NK-92 (cell line): Measurements from ENCODE around the gene GRIK2.

Source experiments
- DNase-seq: peaks from one replicate; lab custom pipeline; 2025; ENCODE audit not compliant: unreplicated experiment; lab: John Stamatoyannopoulos, UW

The GRIK2 gene

DNA sequence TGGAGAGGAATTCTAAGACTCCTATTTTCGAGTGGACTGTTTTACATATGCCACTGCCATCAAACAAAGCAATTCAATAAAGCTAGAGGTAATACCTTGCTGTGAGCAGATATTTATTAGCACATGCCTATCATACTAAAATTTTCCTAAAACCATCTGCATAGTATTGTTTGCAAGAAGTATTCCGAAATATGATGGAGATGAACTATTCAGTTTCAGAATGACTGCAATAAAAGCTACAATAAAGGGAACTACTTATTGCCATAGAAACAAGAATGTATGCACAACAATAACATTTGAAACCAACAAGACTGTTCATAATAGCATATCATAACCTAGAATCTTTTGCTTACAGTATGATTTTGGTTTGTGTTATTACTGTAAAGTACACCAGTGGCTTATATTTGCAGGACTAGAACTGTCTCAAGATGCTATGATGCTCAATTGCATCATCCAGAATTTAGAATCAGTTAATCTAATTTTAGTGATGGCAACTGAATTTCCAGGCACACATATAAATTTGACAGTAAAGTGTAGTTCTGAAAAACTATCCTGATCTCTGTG is 144.3 kb downstream of the GRIK2 start:
- DNase-seq = no peak

DNA sequence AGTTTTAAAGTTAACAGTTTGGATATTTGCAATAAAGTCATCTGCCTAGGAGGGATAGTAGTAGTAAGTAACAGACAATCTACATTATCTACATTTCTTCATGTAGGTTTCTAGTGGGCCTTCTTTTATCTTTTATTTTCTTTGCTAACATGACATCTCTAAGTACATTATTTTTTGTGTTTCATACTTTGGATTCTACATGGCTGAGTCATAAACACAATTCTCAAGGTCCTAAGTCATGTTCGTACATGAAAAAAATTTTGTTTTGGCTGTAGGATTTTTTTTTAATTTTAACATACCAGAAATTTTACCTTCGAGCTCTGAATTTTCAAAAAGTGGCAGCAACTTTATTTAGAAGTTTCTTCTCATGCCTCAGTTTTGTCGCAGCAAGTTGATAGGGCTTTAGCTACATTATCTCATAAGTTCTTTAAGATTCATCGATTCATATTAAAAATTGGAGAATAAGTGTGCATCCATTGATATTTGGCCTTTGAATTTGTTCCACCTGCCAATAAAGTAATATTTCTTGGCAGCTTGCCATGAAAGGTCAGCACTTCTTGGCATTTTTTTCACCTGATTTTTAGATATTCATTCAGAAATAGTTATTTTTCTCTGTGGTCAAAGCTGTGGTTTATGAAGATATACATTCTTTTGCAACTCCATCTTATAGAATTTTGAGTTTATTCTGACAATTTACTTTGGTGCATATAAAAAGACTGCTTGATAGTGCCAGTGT is 146.2 kb downstream of the GRIK2 start:
- DNase-seq = no peak

DNA sequence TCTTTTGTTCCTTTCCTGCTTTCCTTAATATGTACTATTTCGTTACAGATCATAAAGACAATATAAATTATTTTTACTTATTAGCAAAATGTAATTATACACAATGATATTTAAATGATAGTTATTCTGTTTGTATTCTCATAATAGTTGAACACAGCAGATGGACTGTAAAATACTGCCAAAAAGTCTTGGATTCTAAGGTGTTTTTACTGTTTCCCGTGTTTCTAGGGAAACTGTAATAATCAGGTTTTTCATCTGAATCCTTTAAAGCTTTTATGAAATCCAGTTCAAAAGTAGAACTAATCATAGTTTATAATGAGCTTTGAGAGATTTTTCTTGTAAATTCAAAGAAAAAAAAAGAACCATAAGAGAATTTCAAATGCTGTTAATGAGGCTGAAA is 148.4 kb downstream of the GRIK2 start:
- DNase-seq = no peak

DNA sequence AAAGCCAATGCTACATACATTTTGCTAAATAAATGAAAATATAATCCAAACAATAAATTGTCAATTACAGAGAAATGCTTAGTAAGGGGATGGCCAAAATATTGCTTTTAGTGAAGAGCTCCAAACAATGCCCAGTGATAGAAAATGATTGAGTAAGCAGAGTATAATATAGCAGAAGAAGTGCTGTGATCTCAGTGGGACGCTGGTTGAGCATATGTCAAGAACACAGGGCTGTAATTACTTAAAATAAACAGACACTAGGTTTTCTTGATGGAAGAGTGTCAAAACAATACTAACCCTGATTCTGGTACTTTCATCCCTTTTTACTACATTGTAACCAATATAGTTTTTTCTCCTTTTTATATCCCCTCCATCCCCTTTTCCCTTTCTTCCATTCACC is 150.3 kb downstream of the GRIK2 start:
- no peak for DNase-seq

DNA sequence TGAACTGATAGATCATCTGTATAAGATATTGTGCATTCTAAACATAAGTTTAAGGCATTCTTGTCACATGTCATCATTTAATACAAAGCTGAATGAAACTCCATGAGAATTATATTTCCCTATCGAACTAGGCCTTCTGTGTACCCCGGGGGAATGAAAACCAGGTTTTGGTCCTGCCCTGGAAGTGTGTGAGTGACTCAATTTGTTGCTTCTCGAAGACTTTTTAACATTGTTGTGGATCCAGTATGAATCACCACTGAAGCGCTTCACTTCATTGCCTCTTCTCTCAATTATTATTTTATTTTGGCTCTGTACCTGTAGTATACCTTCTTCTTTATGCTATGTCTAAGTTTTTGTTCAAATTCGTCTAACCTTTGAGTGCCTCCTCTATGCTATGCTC is 150.8 kb downstream of the GRIK2 start:
- DNase-seq = no peak

DNA sequence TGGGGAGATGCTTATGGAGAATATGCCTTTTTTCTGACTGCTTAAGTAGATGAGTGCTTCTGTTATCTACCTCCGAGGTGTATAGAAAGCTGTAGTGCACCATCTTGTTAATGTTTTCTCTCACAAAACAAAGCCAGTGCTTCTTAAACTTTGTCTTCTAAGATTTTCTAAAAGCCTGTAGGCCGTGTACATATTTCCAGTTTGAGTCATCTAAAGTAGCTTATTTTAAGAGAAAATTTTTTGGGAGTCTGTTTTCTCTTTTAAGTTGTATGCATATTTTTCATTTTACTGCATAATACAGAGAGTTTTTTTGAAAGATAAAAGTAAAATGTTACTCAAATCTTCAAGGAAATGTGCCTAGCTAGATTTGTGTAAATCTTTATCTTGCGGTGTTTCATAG is 151.7 kb downstream of the GRIK2 start:
- DNase-seq = no peak

DNA sequence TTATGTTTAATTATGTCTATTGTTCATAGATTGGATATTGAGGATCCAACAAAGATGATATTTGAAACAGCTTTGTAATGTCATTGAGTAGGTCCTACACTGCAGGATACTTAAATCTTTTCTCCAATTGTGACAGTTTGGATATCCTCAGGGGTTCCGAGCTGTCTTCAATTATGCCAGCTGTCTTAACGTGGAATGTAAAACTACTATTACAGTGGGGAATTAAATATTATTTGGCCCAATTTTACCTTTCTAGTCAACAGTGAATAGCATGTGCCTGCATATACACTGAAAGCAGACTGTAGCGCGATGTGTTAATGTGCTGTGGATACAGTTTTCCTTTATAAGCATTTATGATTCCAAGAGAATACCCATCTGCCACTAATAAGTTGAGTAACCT is 156.9 kb downstream of the GRIK2 start:
- no peak for DNase-seq

DNA sequence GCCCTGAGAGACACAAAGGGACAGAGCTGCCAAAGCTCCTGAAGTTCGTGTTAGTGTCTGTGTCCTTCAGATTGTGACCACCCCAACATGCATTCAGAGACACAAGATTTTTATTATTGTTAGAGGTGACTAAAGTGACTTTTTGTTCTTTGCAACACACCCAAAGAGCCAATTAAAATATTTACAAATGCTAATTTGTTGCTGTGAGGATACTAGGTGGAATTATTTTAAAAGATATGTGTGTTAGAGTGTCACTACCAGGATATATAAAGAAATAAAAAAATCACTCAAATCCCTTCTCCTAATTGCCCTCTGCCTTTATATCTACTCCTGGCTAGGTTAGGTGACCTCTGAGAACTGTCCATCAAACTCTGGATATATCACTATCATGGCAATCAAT is 160.7 kb downstream of the GRIK2 start:
- DNase-seq = no peak

DNA sequence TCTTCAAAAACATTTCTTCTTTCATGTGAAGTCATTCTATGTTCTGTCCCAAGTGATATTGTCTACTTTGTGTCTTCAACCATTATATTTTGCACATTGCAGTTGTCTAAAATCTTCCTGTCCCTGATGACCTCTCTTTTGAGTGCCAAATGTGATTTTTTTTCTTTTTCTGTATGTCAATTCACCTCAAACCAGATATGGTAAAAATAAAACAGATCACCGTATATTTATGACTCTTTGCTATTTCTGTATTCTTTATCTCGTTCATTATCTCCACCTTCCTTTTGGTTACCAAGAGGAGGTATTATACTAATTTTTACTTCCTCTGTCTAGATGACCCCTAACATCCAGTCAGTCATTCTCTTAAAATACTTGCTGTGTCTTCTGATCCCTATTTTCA is 165.2 kb downstream of the GRIK2 start:
- no peak for DNase-seq

DNA sequence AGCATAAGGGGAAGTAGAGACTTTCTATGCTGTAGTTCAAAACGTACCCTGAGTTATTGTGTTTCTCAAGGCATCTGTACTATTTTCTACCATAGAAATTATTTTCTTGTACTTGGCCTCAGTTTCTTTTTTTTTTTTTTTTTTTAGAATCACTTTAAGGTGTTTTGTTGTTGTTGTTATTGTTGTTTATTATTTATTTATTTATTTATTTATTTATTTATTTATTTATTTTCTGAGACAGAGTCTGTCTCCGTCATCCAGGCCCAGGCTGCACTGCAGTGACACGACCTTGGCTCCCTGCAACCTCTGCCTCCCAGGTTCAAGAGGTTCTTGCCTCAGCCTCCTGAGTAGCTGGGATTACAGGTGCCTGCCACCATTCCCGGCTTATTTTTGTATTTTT is 179.1 kb downstream of the GRIK2 start:
- DNase-seq = no peak

DNA sequence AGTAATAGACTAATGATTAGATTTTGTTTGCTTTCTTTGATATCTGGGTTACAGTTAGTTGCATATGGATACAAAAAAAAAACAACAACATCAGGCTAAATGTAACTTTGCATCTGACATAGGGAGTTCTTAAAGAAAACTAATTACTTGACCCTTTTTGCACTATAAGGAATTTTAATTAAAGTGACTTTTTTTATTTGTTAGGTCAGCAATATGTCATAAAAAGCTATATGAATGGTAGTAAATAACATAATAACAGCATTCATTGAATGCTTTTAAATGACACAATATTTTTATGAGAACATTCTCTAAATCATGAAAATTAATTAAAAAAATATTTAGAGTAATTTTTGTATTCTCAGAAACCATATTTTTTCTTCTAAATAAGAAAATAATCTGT is 183.6 kb downstream of the GRIK2 start:
- DNase-seq = no peak

DNA sequence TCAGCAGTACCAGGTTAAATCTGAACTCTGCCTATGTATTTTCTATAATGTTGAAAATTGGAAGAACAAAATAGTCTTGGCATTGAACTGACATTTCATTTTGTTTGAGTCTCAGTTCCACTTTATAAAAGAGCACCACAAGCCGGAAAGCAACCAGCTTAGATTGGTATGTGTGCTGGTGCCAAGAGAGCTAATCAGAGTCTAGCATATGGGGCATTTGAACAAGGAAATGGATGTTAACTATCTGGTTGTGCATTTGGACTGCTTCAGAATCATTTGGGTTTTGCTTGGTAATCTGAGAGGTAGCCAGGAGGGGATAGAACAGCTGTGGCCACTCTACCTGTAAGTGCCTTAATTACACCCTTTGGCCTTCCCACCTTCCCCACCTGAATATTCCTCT is 184.8 kb downstream of the GRIK2 start:
- no peak for DNase-seq

DNA sequence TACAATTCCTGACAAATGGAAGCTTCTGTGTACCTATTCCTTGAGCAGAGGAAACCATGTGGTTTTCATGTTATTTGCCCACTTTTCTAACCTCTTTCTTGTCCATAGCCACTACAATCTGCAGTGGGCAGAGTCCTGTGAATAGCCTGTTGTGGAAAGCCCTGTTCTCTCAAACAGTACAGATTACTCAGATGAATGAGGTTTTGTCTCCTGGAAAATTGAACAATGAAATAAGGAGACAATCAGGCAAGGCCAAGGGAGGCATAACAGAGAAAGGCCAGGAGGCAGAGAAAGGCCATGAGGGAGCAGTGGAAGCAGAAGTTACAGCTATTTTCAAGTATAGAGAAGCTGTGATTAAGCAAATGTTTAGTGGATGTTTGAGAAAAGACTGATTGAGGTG is 189.3 kb downstream of the GRIK2 start:
- DNase-seq = no peak

DNA sequence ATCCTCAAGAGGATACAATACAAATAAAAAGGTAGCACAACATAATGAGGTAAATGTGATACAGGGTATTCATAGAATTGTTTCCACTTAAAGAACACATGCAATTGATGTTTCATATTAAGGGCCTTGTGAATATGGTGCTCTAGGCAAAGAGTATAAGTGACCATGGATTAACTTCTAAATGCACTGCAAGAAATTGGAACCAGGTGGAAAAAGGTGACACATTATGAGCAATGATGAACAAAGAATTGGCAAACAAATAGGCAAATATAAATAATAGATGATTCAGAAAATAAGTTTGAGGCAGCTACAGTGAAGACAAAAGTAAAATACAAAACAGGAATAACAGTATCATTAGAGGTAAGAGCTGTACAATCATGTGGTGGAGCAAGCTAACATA is 192.0 kb downstream of the GRIK2 start:
- DNase-seq = no peak

DNA sequence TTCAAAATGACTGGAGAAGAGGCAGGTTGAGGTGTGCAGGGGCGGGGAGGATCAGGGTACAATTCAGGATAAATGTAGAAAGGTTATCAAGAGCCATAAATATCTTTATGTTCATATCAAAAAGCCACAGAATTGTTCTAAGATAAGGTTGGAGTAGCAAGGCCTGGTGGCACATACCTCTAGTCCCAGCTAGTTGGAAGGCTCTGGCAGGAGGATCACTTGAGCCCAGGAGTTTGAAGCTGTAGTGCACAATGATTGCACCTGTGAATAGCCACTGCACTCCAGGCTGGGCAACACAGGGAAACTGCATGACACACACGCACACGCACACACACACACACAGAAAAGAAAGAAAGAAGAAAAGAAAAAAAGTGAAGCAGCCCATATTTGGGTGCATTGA is 194.8 kb downstream of the GRIK2 start:
- DNase-seq = no peak

DNA sequence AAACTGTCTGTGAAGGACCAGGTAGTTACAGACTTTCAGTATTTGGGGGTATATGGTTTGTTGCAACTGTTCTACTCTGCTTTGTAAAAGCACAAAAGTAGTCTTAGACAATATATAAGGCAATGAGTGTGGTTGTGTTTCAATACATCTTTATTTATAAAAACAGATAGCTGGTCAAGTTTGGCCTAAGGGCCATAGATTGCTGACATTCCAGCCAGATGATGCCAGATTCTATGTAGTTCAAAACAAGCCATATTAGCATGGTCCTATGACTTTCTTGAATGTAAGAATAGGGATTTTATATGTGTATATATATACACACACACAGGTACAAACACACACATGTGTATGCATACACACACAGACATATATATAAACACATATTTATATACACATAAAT is 201.8 kb downstream of the GRIK2 start:
- no peak for DNase-seq

DNA sequence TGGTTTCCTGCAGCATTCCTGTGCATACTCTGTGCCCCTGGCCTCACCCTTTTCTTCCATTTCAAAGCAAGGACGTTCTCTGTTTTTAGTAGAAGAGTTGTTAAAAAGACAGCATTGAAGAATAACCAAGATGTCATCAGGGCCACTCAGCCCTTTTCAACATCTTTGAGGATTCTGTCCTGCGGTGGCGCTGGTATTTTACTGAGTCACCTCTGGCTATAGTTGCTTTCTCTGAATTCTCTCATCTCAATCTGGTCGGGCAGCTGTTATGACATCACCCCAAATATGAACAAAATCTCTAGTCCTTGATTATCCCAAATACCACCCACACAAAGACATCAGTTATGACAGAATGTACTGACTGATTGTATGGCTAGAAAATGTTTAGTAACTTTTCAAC is 204.2 kb downstream of the GRIK2 start:
- no peak for DNase-seq

DNA sequence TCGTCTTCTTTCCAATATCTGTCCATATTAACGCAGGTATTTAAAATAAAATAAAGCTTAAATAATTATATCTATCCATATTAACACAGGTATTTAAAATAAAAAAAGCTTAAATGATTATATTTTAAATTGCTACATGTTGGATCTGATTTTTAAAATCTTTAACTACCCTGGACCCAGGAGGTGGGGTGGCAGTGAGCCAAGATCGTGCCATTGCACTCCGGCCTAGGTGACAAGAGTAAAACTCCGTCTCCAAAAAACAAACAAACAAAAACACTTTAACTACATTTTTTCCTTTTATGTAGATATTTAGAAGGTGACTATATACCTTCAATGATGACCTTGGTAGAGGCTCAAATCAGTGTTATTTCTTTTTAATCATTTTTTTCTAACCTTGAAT is 211.9 kb downstream of the GRIK2 start:
- DNase-seq = no peak

DNA sequence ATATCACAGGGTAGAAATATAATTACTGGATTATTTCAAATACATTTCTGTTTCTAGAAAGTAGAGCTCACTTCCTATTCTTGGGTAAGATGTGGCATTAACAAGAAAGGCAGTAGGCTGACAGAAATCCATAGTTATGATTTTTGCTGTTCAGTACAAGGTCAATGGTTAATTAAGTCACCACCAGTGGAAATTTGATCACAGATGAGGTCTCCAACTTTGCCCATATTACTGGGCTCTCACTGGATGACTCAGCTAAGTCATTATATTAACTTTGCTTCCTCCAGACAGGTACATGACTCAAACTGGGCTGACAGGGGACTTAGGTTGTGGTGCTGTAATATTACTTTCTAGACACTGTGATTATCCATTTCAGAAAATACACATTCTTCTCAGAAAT is 212.4 kb downstream of the GRIK2 start:
- no peak for DNase-seq

DNA sequence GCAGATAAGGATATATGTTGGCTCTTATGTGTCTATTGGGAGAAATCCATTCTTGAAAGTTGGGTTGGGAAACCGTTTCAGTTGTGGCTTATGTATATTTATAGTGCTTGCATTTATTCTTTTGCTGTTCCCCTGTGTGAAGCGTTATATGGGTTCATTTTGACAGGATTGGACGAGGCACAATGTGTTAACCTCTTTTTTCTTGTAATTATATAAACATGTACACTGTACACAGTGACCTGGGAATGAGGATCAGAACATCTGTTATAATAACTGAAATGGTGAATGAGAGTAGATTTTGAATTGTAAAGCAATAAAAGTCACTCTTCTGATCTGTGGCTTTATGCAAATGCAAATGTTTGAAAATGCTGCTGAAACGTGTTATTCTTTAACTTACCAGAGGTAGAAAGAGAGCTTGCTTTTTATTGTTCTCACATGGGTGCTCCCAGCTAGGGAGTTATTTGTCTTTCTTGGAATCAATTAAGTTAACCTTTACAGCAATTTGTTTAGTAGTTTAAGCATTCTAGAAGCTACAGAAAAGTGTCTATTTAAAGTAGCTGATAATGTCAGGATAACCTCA is 213.7 kb downstream of the GRIK2 start:
- DNase-seq = no peak

DNA sequence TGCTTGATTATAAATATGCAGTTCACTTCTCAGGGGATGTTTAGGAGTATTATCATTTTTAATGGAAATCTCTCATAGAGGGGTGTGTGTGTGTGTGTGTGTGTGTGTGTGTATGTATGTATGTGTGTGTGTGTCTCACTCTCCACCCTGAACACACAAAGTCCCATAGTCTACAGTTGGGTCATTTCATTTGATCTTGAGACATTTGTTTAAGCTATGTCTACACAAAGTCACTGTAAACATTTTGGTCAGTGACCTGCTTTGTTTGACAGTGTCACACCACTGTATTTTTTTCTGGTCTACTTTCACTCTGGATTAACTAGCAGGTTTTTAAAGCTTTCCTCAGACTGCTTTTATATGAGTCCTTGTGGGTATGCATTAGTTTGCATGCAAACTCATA is 215.2 kb downstream of the GRIK2 start:
- no peak for DNase-seq

DNA sequence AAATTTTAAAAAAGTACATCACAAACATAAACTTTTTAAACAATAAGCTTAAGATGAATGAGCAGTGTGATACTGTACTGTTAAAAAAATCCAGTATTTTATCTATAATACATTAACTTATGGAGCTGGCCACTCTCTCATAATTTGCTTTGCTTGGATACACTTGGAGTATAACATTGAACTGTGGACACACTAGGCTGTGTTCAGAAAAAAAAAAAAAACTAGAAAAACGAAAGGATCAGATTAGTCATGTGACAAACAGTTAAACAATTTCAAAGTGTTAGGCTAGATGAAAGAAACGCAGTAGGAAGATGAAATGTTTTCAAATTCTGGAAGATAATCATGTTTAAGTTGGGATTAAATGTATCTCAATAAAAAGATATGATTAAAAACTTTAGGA is 220.0 kb downstream of the GRIK2 start:
- no peak for DNase-seq

DNA sequence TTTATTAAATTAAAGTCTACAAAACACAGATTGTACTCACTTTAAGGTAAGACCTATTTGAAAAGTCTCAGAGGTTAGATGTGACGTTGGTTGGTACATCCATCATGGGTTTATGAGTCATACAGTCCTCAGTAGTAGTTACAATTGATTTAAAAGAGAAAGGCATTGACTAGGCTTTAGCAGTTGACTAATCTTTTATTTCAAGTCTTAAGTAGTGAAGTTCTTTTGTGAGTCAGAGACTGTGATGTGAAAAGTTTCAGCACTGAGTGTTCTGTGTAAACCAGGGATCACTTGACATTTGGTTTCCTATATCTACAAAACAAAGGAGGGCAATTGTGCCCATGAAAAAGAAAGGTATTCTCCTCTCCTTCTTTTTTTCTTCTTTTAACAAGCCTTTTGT is 221.3 kb downstream of the GRIK2 start:
- no peak for DNase-seq
